K562 (cell line): ENCODE results near the gene MYO3A. TPM values are rescaled to one million over a fixed set of nuclear protein-coding genes. Genes with fewer than 3 reads are reported as not detected.

Source experiments
- ATAC-seq: fragments of 200-7000 bp; cut with Tn5 transposase; 3 replicates; pipeline ENCODE4 v1.9.1; 2020; ENCODE audit warnings: moderate library complexity
- BruUV-seq: library from RNA; stranded (reverse); fragments of 400-500 nt; replicated peaks from 2 replicates; lab custom pipeline; 2021; lab: Mats Ljungman, UMichigan
- CTCF ChIA-PET: fragments of 300-600 bp; formaldehyde crosslinking; extraction: SDS; loops from one replicate; lab custom pipeline; 2021; ENCODE audit warnings: low intra/inter-chr PET ratio; lab: Yijun Ruan, JAX
- POLR2A ChIA-PET: fragments of 300-600, 350-650 bp; sonication (Branson Sonifier 250); formaldehyde crosslinking; extraction: SDS; loops from one replicate; lab custom pipeline; 2021; ENCODE audit warnings: antibody characterized with exemption, inconsistent platforms; lab: Yijun Ruan, JAX
- DNase-seq, 4 experiments: peaks; one replicate each; pipeline versions ENCODE4 v3.0.0 to v3.0.0-alpha.2; 2011 to 2018; ENCODE audit warnings: low spot score in 3 of 4, mixed read lengths in 3 of 4; ENCODE audit errors: extremely low read depth in 1 of 4
- FAIRE-seq: peaks from 2 replicates; lab custom pipeline; 2011; peaks lifted over from hg19 to GRCh38; lab: Jason Lieb, UNC
- H2AFZ ChIP-seq: 2 replicates; pipeline ENCODE4 v1.6.0; 2011; ENCODE audit warnings: low read depth, low read length, control low read depth, inconsistent platforms
- H3K27ac ChIP-seq: fragments of 200-600 bp; 3 replicates; pipeline ENCODE4 v1.8.0; 2011; ENCODE audit warnings: low read depth, mild to moderate bottlenecking, control low read depth, inconsistent platforms, low read length, moderate library complexity, mixed read lengths; ENCODE audit errors: extremely low read depth
- H3K27me3 ChIP-seq, 2 experiments: fragments of 300-600 bp in 1 of 2; 2 replicates in 1 of 2; 3 replicates in 1 of 2; pipeline versions ENCODE4 v1.6.0 to v1.8.0; 2011; ENCODE audit warnings: inconsistent platforms in 2 of 2, low read length in 2 of 2, mild to moderate bottlenecking in 1 of 2, mixed read lengths in 1 of 2, moderate library complexity in 1 of 2; ENCODE audit not compliant: control insufficient read depth in 2 of 2, insufficient read depth in 2 of 2
- H3K36me3 ChIP-seq: fragments of 300-600 bp; 3 replicates; pipeline ENCODE4 v1.8.0; 2011; ENCODE audit warnings: mild to moderate bottlenecking, low read length, inconsistent platforms; ENCODE audit not compliant: control insufficient read depth, insufficient read depth
- H3K4me1 ChIP-seq, 2 experiments: fragments of 200-600 bp in 1 of 2; replicated peaks in 1 of 2; 2 replicates in 1 of 2; 3 replicates in 1 of 2; pipeline versions ENCODE4 v1.5.1 to v1.8.0; 2011; ENCODE audit warnings: inconsistent platforms in 2 of 2, low read length in 2 of 2, mild to moderate bottlenecking in 1 of 2, mixed read lengths in 1 of 2, moderate library complexity in 1 of 2; ENCODE audit not compliant: control insufficient read depth in 2 of 2, insufficient read depth in 2 of 2
- H3K4me2 ChIP-seq: 2 replicates; pipeline ENCODE4 v1.6.1; 2011; ENCODE audit warnings: low read length, control low read depth, inconsistent platforms, mixed read lengths; ENCODE audit not compliant: insufficient read depth
- H3K4me3 ChIP-seq: fragments of 200-600 bp; sonication (generic), shearing (Covaris generic); 2 replicates; pipeline ENCODE4 v1.5.1; 2016; ENCODE audit warnings: control low read depth, inconsistent platforms
- H3K79me2 ChIP-seq: fragments of 200-600 bp; 3 replicates; pipeline ENCODE4 v1.8.0; 2011; ENCODE audit warnings: low read length, inconsistent platforms; ENCODE audit not compliant: control insufficient read depth, insufficient read depth
- H3K9ac ChIP-seq, 2 experiments: 2 replicates each; pipeline versions ENCODE4 v1.6.0 to v1.6.1; 2011; ENCODE audit warnings: low read depth in 2 of 2, low read length in 2 of 2, control low read depth in 1 of 2, inconsistent platforms in 1 of 2, mild to moderate bottlenecking in 1 of 2, mixed read lengths in 1 of 2; ENCODE audit not compliant: insufficient read depth in 1 of 2
- H3K9me1 ChIP-seq: one replicate; pipeline ENCODE4 v1.6.0; 2011; ENCODE audit warnings: inconsistent platforms, mild to moderate bottlenecking, low read length, moderate library complexity; ENCODE audit not compliant: control insufficient read depth, insufficient read depth
- H3K9me3 ChIP-seq: replicated peaks from 2 replicates; pipeline ENCODE4 v1.5.1; 2011; ENCODE audit warnings: low read depth, low read length, inconsistent platforms; ENCODE audit not compliant: control insufficient read depth, insufficient read depth
- H4K20me1 ChIP-seq: replicated peaks from 2 replicates; pipeline ENCODE4 v1.6.1; 2011; ENCODE audit warnings: low read length, inconsistent platforms, mixed read lengths; ENCODE audit not compliant: control insufficient read depth, insufficient read depth
- CBX2 ChIP-seq: fragments of 200-600 bp; sonication (generic); IDR thresholded peaks from one replicate; pipeline ENCODE4 v1.6.1; 2012; ENCODE audit warnings: mild to moderate bottlenecking, low read length, inconsistent platforms; ENCODE audit not compliant: insufficient read depth, poor library complexity, severe bottlenecking
- CBX5 ChIP-seq: IDR thresholded peaks from 2 replicates; pipeline ENCODE4 v1.6.1; 2014; ENCODE audit warnings: low read depth, borderline replicate concordance
- CBX8 ChIP-seq: fragments of 200-600 bp; sonication (generic); IDR thresholded peaks from 2 replicates; pipeline ENCODE4 v1.6.1; 2012; ENCODE audit warnings: borderline replicate concordance, mixed run types, low read depth, mild to moderate bottlenecking, moderate library complexity, mixed read lengths, low read length, control low read depth, inconsistent platforms; ENCODE audit not compliant: poor library complexity, severe bottlenecking; ENCODE audit errors: extremely low read depth
- EP400 ChIP-seq: fragments of 450-650 bp; IDR thresholded peaks from 2 replicates; pipeline ENCODE4 v1.6.1; 2017; ENCODE audit warnings: antibody characterized with exemption, mild to moderate bottlenecking, moderate library complexity
- GATAD2B ChIP-seq: fragments of 450-650 bp; IDR thresholded peaks from 2 replicates; pipeline ENCODE4 v1.6.1; 2017; ENCODE audit warnings: mild to moderate bottlenecking, borderline replicate concordance
- KDM5B ChIP-seq: fragments of 200-600 bp; sonication (generic); IDR thresholded peaks from 2 replicates; pipeline ENCODE4 v1.6.1; 2012; ENCODE audit warnings: low read depth, mild to moderate bottlenecking, moderate library complexity, low read length, control low read depth, inconsistent platforms; ENCODE audit not compliant: insufficient replicate concordance
- KHSRP ChIP-seq: fragments of 450-650 bp; IDR thresholded peaks from 2 replicates; pipeline ENCODE4 v1.6.1; 2017
- ZKSCAN3 ChIP-seq: fragments of 250-450 bp; sonication (Bioruptor Pico); IDR thresholded peaks from 2 replicates; pipeline ENCODE4 v1.4.0; 2020
- ZNF644 ChIP-seq: fragments of 200-800 bp; sonication (Bioruptor generic); IDR thresholded peaks from 2 replicates; pipeline ENCODE4 v1.6.1; 2016; ENCODE audit warnings: low read depth, missing genetic modification characterization, missing compliant biosample characterization
- WGBS: fragments of 100-300 bp; shearing (Covaris generic); methylation state at CpG from one replicate; pipeline ENCODE4 v1.1.6; 2016; ENCODE audit warnings: low coverage, mixed read lengths; ENCODE audit not compliant: insufficient coverage; ENCODE audit errors: missing lambda C conversion rate; 5-methylcytosine and 5-hydroxymethylcytosine counted together
- in situ Hi-C: fragments of 300-500 bp; cut with MboI; formaldehyde crosslinking; loops from 4 replicates; pipeline ENCODE4 v1.15.0; 2018; ENCODE audit warnings: inconsistent platforms, mixed read lengths
- intact Hi-C: fragments of 100-400 bp; cut with micrococcal nuclease; formaldehyde crosslinking; loops from 2 replicates; pipeline ENCODE4 v1.14.2; 2022
- polyA plus RNA-seq, 8 experiments: library from polyadenylated mRNA; depleted of rRNA in 4 of 8; stranded (reverse) in 5 of 8; unstranded in 3 of 8; fragments of >200 nt; fragmentation: Nextera tagmentation in 2 of 8; fragmentation: Illumina TruSeq in 1 of 8; extraction: Ambion mirVana in 2 of 8; extraction: Trizol in 1 of 8; gene quantifications; 2 replicates each; pipeline versions ENCODE4 v1.2.1 to v1.2.3, GENCODE V29; 2011 to 2014; ENCODE audit warnings: inconsistent platforms in 1 of 8, missing spikeins in 1 of 8
- total RNA-seq, 7 experiments: library from RNA; depleted of rRNA in 6 of 7; stranded (reverse); fragments of >200 nt in 6 of 7; fragmentation: Illumina TruSeq in 2 of 7; extraction: Trizol in 2 of 7; gene quantifications; 2 replicates each; pipeline versions ENCODE4 v1.2.1 to v1.2.3, GENCODE V29; 2011 to 2021; ENCODE audit warnings: low replicate concordance in 1 of 7
- TF ChIP-seq, protein P1 (sequence below): fragments of 250-450 bp; sonication (Bioruptor Pico); IDR thresholded peaks from 2 replicates; pipeline ENCODE4 v1.4.0; 2020

The MYO3A gene
- total and polyA plus RNA-seq, 9 of the 15 experiments (the other 6 are each of a cell fraction or from before 2014, with no cell fraction given) = not detected

- TF ChIP-seq CBX2 (no peak), GATAD2B (no peak), KDM5B (no peak), ZKSCAN3 (CRISPR knock-in tag) (no peak), EP400 (no peak), CBX5 (no peak), ZNF644 (tag) (no peak), KHSRP (no peak), CBX8 (no peak)
- TF ChIP-seq, protein P1, sequence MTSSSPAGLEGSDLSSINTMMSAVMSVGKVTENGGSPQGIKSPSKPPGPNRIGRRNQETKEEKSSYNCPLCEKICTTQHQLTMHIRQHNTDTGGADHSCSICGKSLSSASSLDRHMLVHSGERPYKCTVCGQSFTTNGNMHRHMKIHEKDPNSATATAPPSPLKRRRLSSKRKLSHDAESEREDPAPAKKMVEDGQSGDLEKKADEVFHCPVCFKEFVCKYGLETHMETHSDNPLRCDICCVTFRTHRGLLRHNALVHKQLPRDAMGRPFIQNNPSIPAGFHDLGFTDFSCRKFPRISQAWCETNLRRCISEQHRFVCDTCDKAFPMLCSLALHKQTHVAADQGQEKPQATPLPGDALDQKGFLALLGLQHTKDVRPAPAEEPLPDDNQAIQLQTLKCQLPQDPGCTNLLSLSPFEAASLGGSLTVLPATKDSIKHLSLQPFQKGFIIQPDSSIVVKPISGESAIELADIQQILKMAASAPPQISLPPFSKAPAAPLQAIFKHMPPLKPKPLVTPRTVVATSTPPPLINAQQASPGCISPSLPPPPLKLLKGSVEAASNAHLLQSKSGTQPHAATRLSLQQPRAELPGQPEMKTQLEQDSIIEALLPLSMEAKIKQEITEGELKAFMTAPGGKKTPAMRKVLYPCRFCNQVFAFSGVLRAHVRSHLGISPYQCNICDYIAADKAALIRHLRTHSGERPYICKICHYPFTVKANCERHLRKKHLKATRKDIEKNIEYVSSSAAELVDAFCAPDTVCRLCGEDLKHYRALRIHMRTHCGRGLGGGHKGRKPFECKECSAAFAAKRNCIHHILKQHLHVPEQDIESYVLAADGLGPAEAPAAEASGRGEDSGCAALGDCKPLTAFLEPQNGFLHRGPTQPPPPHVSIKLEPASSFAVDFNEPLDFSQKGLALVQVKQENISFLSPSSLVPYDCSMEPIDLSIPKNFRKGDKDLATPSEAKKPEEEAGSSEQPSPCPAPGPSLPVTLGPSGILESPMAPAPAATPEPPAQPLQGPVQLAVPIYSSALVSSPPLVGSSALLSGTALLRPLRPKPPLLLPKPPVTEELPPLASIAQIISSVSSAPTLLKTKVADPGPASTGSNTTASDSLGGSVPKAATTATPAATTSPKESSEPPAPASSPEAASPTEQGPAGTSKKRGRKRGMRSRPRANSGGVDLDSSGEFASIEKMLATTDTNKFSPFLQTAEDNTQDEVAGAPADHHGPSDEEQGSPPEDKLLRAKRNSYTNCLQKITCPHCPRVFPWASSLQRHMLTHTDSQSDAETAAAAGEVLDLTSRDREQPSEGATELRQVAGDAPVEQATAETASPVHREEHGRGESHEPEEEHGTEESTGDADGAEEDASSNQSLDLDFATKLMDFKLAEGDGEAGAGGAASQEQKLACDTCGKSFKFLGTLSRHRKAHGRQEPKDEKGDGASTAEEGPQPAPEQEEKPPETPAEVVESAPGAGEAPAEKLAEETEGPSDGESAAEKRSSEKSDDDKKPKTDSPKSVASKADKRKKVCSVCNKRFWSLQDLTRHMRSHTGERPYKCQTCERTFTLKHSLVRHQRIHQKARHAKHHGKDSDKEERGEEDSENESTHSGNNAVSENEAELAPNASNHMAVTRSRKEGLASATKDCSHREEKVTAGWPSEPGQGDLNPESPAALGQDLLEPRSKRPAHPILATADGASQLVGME (CRISPR knock-in tag) = no peak
- POLR2A ChIA-PET = no interaction called here
These were observed 265.8 kb downstream of the MYO3A start for GRCh38 chr10:26199841-26200240.

More at GRCh38 chr10:26199841-26200240, 265.8 kb downstream of the MYO3A start:
- DNase-seq = no peak
- Histone ChIP-seq H3K9me1 (no peaks in the 10 kb centered on the region), H3K4me3 (no peak overlapping the region), H2AFZ (no peak overlapping the region), H3K79me2 (no peaks in the 10 kb centered on the region), H3K27ac (no peak overlapping the region), H3K9ac (no peak overlapping the region), H3K4me1 (no peaks in the 10 kb centered on the region), H4K20me1 (no peaks in the 10 kb centered on the region), H3K36me3 (no peaks in the 10 kb centered on the region), H3K9me3 (no peaks in the 10 kb centered on the region), H3K27me3 (no peaks in the 10 kb centered on the region; a peak in 3 of 5 replicates), H3K4me2 (no peak overlapping the region)
- CTCF ChIA-PET = no interaction called here
- no peak for ATAC-seq
- WGBS = 2% methylated on average over 4 of the region's 4 CpGs
- intact Hi-C loops = no loop called here
- BruUV-seq = no TSS peak
- no peak for FAIRE-seq
- in situ Hi-C loops = no loop called here
